Neural cell (in vitro differentiated cells): Measurements from ENCODE around the gene ITGA1. TPM values are rescaled to one million over a fixed set of nuclear protein-coding genes. Genes with fewer than 3 reads are reported as not detected.

ENCODE experiments used
- H2AFZ ChIP-seq: fragments of 200-600, 300-800 bp; sonication (generic), shearing (Covaris generic); 2 replicates; pipeline ENCODE4 v1.6.0; 2014; ENCODE audit warnings: low read depth, mild to moderate bottlenecking, antibody characterized with exemption, low read length, moderate library complexity
- H3F3A ChIP-seq: fragments of 200-600 bp; shearing (Covaris generic); 2 replicates; pipeline ENCODE4 v1.6.1; 2016; ENCODE audit warnings: mild to moderate bottlenecking, moderate library complexity, mixed read lengths, antibody characterized with exemption, low read length; ENCODE audit not compliant: insufficient read depth, poor library complexity, severe bottlenecking
- H3K27ac ChIP-seq: fragments of 200-600, 300-800 bp; sonication (generic), shearing (Covaris generic); 2 replicates; pipeline ENCODE4 v1.5.1; 2014; ENCODE audit warnings: mild to moderate bottlenecking, low read length, moderate library complexity
- H3K27me3 ChIP-seq: fragments of 300-800, 200-600 bp; sonication (generic), shearing (Covaris generic); 2 replicates; pipeline ENCODE4 v1.6.0; 2014; ENCODE audit warnings: mild to moderate bottlenecking, low read depth, low read length, moderate library complexity; ENCODE audit not compliant: insufficient read depth
- H3K36me3 ChIP-seq: fragments of 300-800, 200-600 bp; sonication (generic), shearing (Covaris generic); 2 replicates; pipeline ENCODE4 v1.5.1; 2014; ENCODE audit warnings: mild to moderate bottlenecking, antibody characterized with exemption, low read length, moderate library complexity; ENCODE audit not compliant: insufficient read depth
- H3K4me2 ChIP-seq: fragments of 300-800, 200-600 bp; sonication (generic), shearing (Covaris generic); 2 replicates; pipeline ENCODE4 v1.6.0; 2014; ENCODE audit warnings: mild to moderate bottlenecking, low read length
- H3K4me3 ChIP-seq: fragments of 300-800, 200-600 bp; sonication (generic), shearing (Covaris generic); 2 replicates; pipeline ENCODE4 v1.5.1; 2014; ENCODE audit warnings: mild to moderate bottlenecking, low read length, moderate library complexity
- H3K79me2 ChIP-seq: fragments of 200-600 bp; shearing (Covaris generic); replicated peaks from 2 replicates; pipeline ENCODE4 v1.6.0; 2014; ENCODE audit warnings: mild to moderate bottlenecking, low read length, moderate library complexity; ENCODE audit not compliant: insufficient read depth
- H3K9ac ChIP-seq: fragments of 300-800, 200-600 bp; sonication (generic), shearing (Covaris generic); 2 replicates; pipeline ENCODE4 v1.6.1; 2016; ENCODE audit warnings: mild to moderate bottlenecking, low read length, mixed read lengths
- H3K9me2 ChIP-seq: fragments of 200-600 bp; shearing (Covaris generic); 2 replicates; pipeline ENCODE4 v1.6.1; 2016; ENCODE audit warnings: mild to moderate bottlenecking, low read length, mixed read lengths; ENCODE audit not compliant: insufficient read depth
- H3K9me3 ChIP-seq: fragments of 200-600, 300-800 bp; sonication (generic), shearing (Covaris generic); 2 replicates; pipeline ENCODE4 v1.6.1; 2016; ENCODE audit warnings: mild to moderate bottlenecking, mixed run types, low read length, moderate library complexity, mixed read lengths
- H4K20me1 ChIP-seq: fragments of 200-600 bp; shearing (Covaris generic); 2 replicates; pipeline ENCODE4 v1.6.1; 2016; ENCODE audit warnings: mild to moderate bottlenecking, mixed run types; ENCODE audit not compliant: insufficient read depth
- CTCF ChIP-seq: fragments of 450-650 bp; IDR thresholded peaks from 2 replicates; pipeline ENCODE4 v1.5.1; 2014; ENCODE audit warnings: antibody characterized with exemption, mild to moderate bottlenecking, moderate library complexity; ENCODE audit not compliant: poor library complexity, severe bottlenecking
- EP300 ChIP-seq: fragments of 450-650 bp; conservative IDR thresholded peaks from 2 replicates; pipeline ENCODE4 v1.6.1; 2014; ENCODE audit warnings: antibody characterized with exemption, mild to moderate bottlenecking, moderate library complexity; ENCODE audit not compliant: poor library complexity, severe bottlenecking
- EZH2 ChIP-seq: fragments of 200-600, 300-800 bp; shearing (Covaris generic), sonication (generic); IDR thresholded peaks from 2 replicates; pipeline ENCODE4 v1.6.1; 2014; ENCODE audit warnings: antibody characterized with exemption, low read length, borderline replicate concordance, mild to moderate bottlenecking; ENCODE audit not compliant: insufficient read depth, poor library complexity, severe bottlenecking
- MXI1 ChIP-seq: fragments of 450-650 bp; conservative IDR thresholded peaks from 2 replicates; pipeline ENCODE4 v1.6.1; 2014; ENCODE audit warnings: antibody characterized with exemption, mild to moderate bottlenecking; ENCODE audit not compliant: poor library complexity, severe bottlenecking
- POLR2AphosphoS5 ChIP-seq: IDR thresholded peaks from 2 replicates; pipeline ENCODE4 v1.6.1; 2012
- RAD21 ChIP-seq: fragments of 450-650 bp; conservative IDR thresholded peaks from 2 replicates; pipeline ENCODE4 v1.6.1; 2014; ENCODE audit warnings: antibody characterized with exemption, mild to moderate bottlenecking, moderate library complexity
- REST ChIP-seq: IDR thresholded peaks from 2 replicates; pipeline ENCODE4 v1.6.1; 2012; ENCODE audit warnings: borderline replicate concordance
- SMC3 ChIP-seq: fragments of 450-650 bp; conservative IDR thresholded peaks from 2 replicates; pipeline ENCODE4 v1.6.1; 2014; ENCODE audit warnings: antibody characterized with exemption, mild to moderate bottlenecking, moderate library complexity; ENCODE audit not compliant: poor library complexity
- TAF1 ChIP-seq: IDR thresholded peaks from 2 replicates; pipeline ENCODE4 v1.6.1; 2012; ENCODE audit warnings: low read depth
- polyA plus RNA-seq: library from polyadenylated mRNA; depleted of rRNA; stranded (reverse); fragments of >200 nt; gene quantifications from 2 replicates; pipeline ENCODE4 v1.2.3, GENCODE V29; 2014

ITGA1 gene
- polyA plus RNA-seq, 1 donor from 2014 or later, result 0.15 TPM

GRCh38 chr5:52881468-52881867 lies 93.8 kb downstream of the ITGA1 start:
- Histone ChIP-seq H4K20me1 (no peaks in the 10 kb centered on the region), H3K4me3 (no peak overlapping the region), H3F3A (no peaks in the 10 kb centered on the region), H3K4me2 (no peak overlapping the region), H2AFZ (no peak overlapping the region), H3K36me3 (no peaks in the 10 kb centered on the region), H3K9me3 (no peaks in the 10 kb centered on the region), H3K27ac (no peak overlapping the region), H3K27me3 (no peaks in the 10 kb centered on the region), H3K79me2 (no peaks in the 10 kb centered on the region), H3K9ac (no peak overlapping the region), H3K9me2 (no peaks in the 10 kb centered on the region)
- TF ChIP-seq CTCF (no peak), RAD21 (no peak), TAF1 (no peak), MXI1 (no peak), POLR2AphosphoS5 (no peak), EZH2 (no peak), REST (no peak), SMC3 (no peak), EP300 (no peak)

GRCh38 chr5:52883110-52883509 lies 95.4 kb downstream of the ITGA1 start:
- no peak overlapping the region for H2AFZ ChIP-seq
- H3K9ac ChIP-seq, result no peak overlapping the region
- H3K36me3 ChIP-seq, result no peaks in the 10 kb centered on the region
- no peak overlapping the region for H3K4me3 ChIP-seq
- H3K9me2 ChIP-seq, result no peaks in the 10 kb centered on the region
- H3K9me3 ChIP-seq, result no peaks in the 10 kb centered on the region
- no peaks in the 10 kb centered on the region for H3K79me2 ChIP-seq
- no peaks in the 10 kb centered on the region for H4K20me1 ChIP-seq
- H3K27ac ChIP-seq, result no peak overlapping the region
- TF ChIP-seq EZH2 (no peak), TAF1 (no peak), CTCF (no peak), SMC3 (no peak), MXI1 (no peak), POLR2AphosphoS5 (no peak), EP300 (no peak), REST (no peak), RAD21 (no peak)
- no peaks in the 10 kb centered on the region for H3K27me3 ChIP-seq
- no peaks in the 10 kb centered on the region for H3F3A ChIP-seq
- H3K4me2 ChIP-seq, result no peak overlapping the region
